ENCODE results near the gene HINT1. TPM values are rescaled to one million over a fixed set of nuclear protein-coding genes. Genes with fewer than 3 reads are reported as not detected.

The HINT1 gene
- total RNA-seq, 4 donors from 2014 or later = 177 to 325 (median 232) TPM

DNA sequence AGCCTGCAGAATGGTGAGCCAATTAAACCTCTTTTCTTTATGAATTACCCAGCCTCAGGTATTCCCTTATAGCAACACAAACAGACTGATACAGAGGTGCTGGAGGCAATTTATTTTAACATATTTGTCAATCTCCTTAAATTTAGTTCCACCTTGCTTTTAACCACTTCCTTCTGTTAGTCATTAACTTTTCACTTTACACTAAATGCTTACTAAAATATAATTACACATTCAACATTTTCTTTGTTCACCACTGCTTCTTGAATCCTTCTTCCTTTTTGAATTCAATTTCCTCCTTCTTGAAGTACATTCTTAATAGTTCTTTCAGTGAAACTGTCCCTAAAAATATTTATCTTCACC, 45.1 kb upstream of the HINT1 start:
- H3K27ac ChIP-seq = no peak overlapping the region
- H3K4me3 ChIP-seq = no peak overlapping the region
- DNase-seq (no peak), ATAC-seq (no peak)
- in situ Hi-C loops (cut with MboI; ENCODE audit: low sequenced_read_pairs in 4 of 4) = no loop called here
- intact Hi-C loops (cut with DNase I; ENCODE audit: low total_unique reads) = no loop called here
- H3K4me1 ChIP-seq = no peaks in the 10 kb centered on the region
- H3K9me3 ChIP-seq = no peaks in the 10 kb centered on the region
- H3K36me3 ChIP-seq = no peaks in the 10 kb centered on the region
- TF ChIP-seq POLR2A (IDR thresholded peaks at IDR 0.05) = no peak
- TF ChIP-seq, protein P1, sequence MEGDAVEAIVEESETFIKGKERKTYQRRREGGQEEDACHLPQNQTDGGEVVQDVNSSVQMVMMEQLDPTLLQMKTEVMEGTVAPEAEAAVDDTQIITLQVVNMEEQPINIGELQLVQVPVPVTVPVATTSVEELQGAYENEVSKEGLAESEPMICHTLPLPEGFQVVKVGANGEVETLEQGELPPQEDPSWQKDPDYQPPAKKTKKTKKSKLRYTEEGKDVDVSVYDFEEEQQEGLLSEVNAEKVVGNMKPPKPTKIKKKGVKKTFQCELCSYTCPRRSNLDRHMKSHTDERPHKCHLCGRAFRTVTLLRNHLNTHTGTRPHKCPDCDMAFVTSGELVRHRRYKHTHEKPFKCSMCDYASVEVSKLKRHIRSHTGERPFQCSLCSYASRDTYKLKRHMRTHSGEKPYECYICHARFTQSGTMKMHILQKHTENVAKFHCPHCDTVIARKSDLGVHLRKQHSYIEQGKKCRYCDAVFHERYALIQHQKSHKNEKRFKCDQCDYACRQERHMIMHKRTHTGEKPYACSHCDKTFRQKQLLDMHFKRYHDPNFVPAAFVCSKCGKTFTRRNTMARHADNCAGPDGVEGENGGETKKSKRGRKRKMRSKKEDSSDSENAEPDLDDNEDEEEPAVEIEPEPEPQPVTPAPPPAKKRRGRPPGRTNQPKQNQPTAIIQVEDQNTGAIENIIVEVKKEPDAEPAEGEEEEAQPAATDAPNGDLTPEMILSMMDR (IDR thresholded peaks at IDR 0.05 in 4 of 5, conservative IDR thresholded peaks at IDR 0.05 in 1 of 5) = no peak
- no peaks in the 10 kb centered on the region for H3K27me3 ChIP-seq

DNA sequence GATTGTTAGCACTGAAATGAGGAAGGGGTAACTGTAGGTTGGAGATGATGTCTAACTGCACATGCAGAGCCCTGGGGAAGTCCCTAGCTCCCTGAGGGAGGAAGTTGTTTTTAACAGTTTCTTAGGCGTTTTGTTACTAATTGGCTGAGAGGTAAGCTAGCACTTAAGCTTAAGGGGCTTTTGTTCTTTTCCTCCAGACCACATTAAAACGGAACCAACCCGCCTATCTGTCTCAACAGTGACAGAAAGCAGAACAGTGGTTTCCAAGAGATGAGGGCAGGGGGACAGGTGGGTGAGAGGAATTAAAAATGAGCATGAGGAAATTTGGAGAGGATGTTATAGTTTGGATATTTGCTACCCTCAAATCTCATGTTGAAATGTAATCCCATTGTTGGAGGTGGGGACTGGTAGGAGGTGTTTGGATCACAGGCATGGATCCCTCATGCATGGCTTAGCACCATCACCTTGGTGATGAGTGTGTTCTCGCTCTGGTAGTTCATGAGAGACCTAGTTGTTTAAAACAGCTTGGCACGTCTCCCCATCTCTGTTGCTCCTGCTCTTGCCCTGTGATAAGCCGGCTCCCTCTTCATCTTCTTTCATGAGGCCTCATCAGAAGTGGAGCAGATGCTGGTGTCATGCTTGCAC, 44.6 kb upstream of the HINT1 start:
- TF ChIP-seq POLR2A (IDR thresholded peaks at IDR 0.05) = no peak
- no peaks in the 10 kb centered on the region for H3K27me3 ChIP-seq
- intact Hi-C loops (cut with DNase I; ENCODE audit: low total_unique reads) = no loop called here
- H3K4me1 ChIP-seq = no peaks in the 10 kb centered on the region
- no peak overlapping the region for H3K4me3 ChIP-seq
- no peaks in the 10 kb centered on the region for H3K9me3 ChIP-seq
- no peak for ATAC-seq
- in situ Hi-C loops (cut with MboI; ENCODE audit: low sequenced_read_pairs in 4 of 4) = no loop called here
- H3K27ac ChIP-seq = no peak overlapping the region
- no peak for DNase-seq
- no peaks in the 10 kb centered on the region for H3K36me3 ChIP-seq

DNA sequence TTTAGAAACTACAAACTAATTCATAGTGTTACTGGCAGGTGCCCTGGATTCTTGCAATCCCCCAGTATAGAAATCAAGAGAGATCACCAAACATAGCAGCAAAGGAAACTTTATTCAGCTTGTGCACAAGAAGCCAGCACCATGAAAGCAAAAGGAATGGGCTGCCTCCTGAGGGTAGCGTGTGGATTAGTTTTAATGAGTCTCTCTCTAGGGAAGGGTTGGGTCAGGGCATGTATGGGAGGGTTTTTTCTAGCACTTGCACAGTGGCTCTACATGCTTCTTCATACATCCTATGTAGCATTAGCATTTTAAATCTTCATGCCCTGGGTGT, 44.1 kb upstream of the HINT1 start:
- in situ Hi-C loops (cut with MboI; ENCODE audit: low sequenced_read_pairs in 4 of 4) (no loop called here), intact Hi-C loops (cut with DNase I; ENCODE audit: low total_unique reads) (no loop called here)
- Histone ChIP-seq H3K36me3 (no peaks in the 10 kb centered on the region), H3K27ac (no peak overlapping the region), H3K9me3 (no peaks in the 10 kb centered on the region), H3K4me1 (no peaks in the 10 kb centered on the region), H3K4me3 (no peak overlapping the region), H3K27me3 (no peaks in the 10 kb centered on the region)
- TF ChIP-seq POLR2A (IDR thresholded peaks at IDR 0.05) = no peak
- TF ChIP-seq, protein P1 (IDR thresholded peaks at IDR 0.05 in 4 of 5, conservative IDR thresholded peaks at IDR 0.05 in 1 of 5) = no peak
- no peak for ATAC-seq
- no peak for DNase-seq

DNA sequence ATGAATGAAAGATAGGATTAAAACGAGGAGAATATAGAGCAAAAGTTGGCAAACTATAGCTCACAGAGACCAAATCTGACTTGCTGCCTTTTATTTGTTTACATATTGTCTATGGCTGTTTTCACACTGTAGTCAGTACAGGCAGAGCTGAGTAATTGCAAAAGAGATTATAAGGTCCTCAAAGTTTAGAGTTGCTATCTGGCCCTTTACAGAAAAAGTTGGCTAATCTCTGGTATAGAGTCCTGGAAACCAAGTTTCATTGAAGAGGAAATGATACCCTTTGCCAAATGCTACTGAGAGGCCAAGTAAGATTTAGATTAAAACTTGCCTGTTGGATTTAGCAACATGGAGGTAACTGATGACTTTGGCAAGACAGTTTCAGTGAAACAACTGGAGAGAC, 41.7 kb upstream of the HINT1 start:
- DNase-seq (no peak), ATAC-seq (no peak)
- Histone ChIP-seq H3K27ac (no peak overlapping the region), H3K4me3 (no peak overlapping the region), H3K4me1 (no peaks in the 10 kb centered on the region), H3K36me3 (no peaks in the 10 kb centered on the region), H3K9me3 (no peaks in the 10 kb centered on the region), H3K27me3 (no peaks in the 10 kb centered on the region)
- in situ Hi-C loops (cut with MboI; ENCODE audit: low sequenced_read_pairs in 4 of 4) (no loop called here), intact Hi-C loops (cut with DNase I; ENCODE audit: low total_unique reads) (no loop called here)
- no peak for TF ChIP-seq POLR2A (IDR thresholded peaks at IDR 0.05)
- TF ChIP-seq, protein P1 (IDR thresholded peaks at IDR 0.05 in 4 of 5, conservative IDR thresholded peaks at IDR 0.05 in 1 of 5) = no peak

DNA sequence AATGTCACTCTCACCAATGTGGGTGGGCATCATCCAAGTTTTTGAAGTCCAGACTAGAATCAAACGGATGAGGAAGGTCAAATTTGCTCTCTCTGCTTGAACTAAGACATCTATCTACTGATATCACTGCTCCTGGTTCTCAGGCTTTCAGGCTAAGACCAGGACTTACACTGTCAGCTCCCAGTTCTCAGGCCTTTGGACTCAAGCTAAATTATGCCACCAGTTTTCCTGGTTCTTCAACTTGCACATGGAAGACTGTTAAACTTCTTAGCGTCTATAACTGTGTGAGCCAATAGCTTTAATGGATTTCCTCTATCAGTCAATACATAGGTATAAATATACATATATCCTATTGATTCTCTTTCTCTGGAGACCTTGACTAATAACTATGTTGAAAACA, 41.0 kb upstream of the HINT1 start:
- DNase-seq (no peak), ATAC-seq (no peak)
- H3K27ac ChIP-seq = no peak overlapping the region
- no peaks in the 10 kb centered on the region for H3K36me3 ChIP-seq
- no peak overlapping the region for H3K4me3 ChIP-seq
- intact Hi-C loops (cut with DNase I; ENCODE audit: low total_unique reads) (no loop called here), in situ Hi-C loops (cut with MboI; ENCODE audit: low sequenced_read_pairs in 4 of 4) (no loop called here)
- no peaks in the 10 kb centered on the region for H3K9me3 ChIP-seq
- H3K4me1 ChIP-seq = no peaks in the 10 kb centered on the region
- TF ChIP-seq POLR2A (IDR thresholded peaks at IDR 0.05) = no peak
- TF ChIP-seq, protein P1 (IDR thresholded peaks at IDR 0.05 in 4 of 5, conservative IDR thresholded peaks at IDR 0.05 in 1 of 5) = no peak
- no peaks in the 10 kb centered on the region for H3K27me3 ChIP-seq
